Measurements from ENCODE around the gene RIPOR2.
"Not testable (repeated sequence)": the region's sequence is repeated elsewhere in the genome, so short reads cannot be mapped to it uniquely, and the experiment has no call there.

The RIPOR2 gene

GRCh38 chr6:24925661-24926060, 10.1 kb downstream of the RIPOR2 start:
- DNase-seq: no peak

- no peak for DNase-seq
These were observed 11.0 kb downstream of the RIPOR2 start for GRCh38 chr6:24924580-24925356.

DNA sequence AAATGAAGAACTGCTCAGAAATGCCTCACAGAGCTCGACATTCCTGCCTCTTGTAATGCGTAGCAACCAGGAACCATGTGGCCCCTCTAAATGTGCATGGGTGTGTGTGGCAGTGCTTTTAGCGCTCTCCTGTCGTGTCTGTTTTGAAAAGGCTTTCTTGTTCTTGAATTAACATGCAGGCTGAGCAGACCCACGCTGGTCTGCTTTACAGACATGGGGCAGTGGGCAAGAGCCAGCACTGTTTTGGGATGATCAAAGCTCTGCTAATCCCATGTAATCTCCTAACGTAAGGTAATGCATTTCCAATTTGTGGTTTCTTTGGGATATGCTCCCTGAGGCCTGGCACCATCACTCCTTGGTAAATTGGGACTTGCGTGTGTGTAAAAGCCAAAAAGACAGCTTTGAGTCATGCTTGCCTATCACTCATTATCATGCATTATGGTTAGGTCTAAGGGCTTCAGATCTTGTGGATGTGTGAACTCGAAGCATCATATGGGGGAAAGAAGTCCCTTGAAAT, 11.8 kb downstream of the RIPOR2 start:
- no peak for DNase-seq

- no peak for DNase-seq
These were observed 12.9 kb downstream of the RIPOR2 start for GRCh38 chr6:24922814-24923213.

- DNase-seq: no peak
These were observed 13.6 kb downstream of the RIPOR2 start for GRCh38 chr6:24922170-24922569.

DNA sequence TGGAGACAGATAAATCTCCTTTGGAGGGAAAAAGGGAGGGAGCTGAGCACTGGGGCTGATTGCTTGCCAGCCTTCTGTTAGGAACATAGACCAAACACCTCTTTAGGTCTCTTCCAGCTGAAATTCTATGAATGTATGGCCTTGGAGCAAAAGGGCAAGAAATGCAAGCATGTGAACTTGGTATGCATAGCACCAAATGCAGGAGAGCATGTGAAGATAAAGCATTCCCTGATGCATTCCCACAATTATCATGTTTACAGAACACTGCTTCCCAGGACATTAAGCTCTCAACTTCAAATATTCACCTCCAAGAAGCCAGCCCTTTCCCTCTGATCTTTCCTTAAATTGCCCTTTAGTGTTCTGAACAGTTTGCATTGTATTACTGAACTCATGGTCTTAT, 15.6 kb downstream of the RIPOR2 start:
- DNase-seq: no peak

DNA sequence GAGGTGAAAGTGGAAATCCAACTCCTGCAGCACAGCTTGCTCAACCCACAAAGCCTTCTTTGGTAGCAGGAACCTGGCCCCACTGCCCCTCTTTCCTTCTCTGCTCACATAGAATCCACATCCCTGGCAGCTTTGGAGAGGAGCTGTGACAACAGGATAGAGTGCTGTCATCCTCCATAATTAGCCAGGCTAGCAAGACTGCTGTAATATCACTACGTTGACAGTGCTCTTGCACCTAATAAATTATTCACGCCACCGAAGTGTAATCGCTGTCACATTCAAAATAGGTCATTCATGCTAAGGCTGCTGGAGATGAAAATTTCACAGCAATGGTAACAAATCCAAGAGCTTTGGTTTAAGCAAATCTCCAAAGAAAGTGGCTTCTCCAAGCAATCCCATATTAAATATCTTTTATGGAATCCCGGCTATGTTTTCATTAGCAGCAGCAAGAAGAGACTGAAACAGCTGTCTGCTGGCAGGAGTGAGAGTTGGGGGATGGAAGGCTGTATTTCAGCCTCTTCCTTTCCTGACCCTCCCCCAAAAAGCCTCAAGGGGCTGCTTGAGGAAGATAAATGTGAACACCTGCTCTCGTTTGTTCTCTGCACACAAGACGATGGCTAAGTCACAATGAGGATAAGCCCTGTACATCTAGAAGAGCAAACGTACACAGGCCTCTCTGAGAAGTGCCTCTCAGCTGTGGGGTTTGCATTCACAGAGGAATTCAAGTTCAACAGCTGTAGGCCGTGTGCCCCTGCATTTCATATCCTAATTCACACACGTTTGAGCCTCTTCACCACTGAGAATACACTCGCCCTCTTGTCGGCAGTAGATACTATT, 16.5 kb downstream of the RIPOR2 start:
- peak; percentile 96 for DNase-seq

DNA sequence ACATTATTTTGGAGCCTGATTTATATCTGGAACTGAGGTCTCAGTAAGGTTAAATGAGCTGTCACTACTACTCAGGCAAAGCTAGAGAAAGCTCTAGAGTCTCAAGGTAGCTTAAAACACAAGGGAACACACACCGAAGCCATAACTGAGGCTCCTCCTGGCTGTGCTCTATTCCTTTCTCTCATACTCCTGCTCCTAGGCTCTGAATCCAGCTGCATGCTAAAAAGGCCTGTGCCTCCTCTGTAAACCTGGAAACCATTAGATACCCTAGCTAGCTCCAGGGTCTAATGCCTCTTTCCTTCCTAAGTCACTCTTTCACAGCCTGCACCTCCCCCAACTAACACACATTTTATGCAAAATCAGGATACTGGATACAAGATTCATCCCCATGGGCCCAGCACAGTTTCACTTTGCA, 17.1 kb downstream of the RIPOR2 start:
- no peak for DNase-seq

- no peak for DNase-seq
These were observed 19.3 kb downstream of the RIPOR2 start for GRCh38 chr6:24916496-24916895.

DNA sequence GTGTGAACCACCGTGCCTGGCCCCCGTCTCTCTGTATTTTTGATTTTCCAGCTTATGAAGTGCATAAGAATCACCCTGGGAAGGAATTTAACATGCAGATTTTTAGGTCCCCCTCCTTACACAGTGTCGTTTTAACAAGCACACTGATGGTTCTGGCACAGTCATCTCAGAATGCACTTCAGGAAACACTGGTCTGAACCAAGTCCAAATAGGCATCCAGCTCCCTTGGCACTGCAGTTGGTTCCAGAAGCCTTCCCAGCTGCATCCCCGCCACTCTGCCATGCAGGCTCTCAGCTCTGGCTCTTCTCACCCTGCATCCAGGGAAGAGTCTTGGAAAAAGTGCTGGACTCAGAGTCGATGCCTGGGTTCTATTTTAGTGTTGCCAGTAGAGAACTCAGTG, 20.1 kb downstream of the RIPOR2 start:
- DNase-seq: no peak

GRCh38 chr6:24914082-24914481, 21.7 kb downstream of the RIPOR2 start:
- not testable (repeated sequence) for DNase-seq

DNA sequence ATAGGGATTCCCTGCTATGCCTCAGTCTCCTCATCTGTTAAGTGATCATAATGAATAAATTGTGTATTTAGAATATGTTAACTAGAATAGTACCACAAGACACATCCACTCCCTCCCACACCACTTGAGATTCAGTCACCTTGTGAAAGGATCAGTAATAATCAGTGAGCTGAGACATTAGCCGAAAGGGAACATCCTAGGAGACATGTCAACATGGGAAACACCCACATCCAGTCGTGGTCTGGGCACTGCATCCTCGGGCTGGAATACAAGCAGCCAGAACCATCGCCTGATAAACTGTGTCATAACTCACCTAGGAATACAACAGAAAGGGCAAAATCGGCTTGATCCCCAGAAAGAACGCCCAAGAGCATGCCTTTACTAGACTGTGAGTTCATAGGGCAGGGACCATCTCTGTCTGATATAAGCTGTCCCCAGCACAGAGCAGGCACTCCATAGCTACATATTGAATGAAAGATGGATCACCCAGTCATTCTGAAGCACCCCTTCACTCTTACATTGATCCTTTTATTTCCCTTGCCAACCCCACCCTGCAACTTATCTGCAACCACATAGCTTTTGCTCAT, 23.9 kb downstream of the RIPOR2 start:
- DNase-seq: no peak

GRCh38 chr6:24910961-24911725, 24.6 kb downstream of the RIPOR2 start:
- DNase-seq: peak; percentile 27

- DNase-seq: no peak
These were observed 25.3 kb downstream of the RIPOR2 start for GRCh38 chr6:24910331-24910960.

DNA sequence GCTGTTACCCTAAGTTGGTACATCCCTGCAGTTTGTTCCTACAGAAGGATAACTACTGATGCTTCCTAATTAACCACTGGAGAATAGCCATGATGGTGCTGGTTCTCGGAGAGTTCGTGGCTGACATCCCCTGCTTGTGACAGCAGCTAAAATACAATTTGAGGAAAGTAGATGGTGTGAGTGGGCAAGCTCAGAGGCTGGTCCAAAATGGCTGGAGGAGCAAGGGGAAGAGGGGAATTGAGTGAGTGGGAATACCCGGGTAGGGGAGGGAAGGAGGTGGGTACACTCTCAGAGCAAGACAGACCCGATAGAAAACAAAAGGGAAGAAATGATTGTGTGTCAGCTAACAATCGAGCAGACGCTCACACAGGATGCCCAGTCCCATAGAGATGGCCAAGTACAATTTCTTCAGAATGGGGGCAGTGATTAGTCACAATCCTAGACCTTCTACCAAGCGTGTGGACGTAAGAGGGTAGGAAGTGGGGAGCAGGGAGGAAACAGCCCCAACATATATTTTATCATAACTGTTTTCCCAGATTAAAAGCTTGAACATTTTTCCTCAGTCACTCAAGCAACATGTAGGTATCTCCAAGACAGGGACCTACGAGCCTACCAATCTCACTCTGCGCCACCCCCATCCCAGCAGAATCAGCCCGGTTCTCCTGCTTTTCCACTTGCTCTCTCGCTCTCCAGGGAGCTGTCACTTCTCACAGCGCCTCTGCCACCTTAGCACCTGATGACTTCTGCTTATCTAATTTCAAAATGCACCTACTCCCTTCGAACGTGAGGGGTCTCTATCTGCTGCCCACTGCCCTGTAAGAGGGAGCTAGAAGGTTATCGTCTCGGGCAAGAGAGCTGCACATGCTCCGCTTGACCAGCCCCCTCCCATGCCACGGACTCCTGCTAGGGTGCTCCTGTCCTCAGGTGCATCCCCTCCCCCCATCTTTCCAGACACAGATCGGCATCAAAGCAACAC, 26.2 kb downstream of the RIPOR2 start:
- DNase-seq: no peak

DNA sequence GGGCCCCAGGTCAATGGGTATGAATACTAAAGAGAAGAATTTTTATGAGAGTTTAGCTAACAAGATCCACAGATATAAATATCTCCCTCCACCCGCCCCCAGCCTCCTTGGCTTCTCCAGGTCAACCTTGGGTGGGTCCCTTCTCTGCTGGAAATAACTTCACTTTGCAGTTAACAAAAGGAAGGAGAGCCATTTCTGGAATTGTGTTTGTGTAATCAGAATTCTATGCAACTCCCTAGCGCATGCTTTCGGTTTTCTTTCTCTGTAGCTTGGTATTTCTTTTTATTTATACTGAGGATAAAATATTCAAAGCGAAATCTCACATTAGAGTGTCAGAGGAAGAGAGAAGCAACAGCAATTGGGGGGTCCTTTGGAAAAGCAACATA, 27.1 kb downstream of the RIPOR2 start:
- no peak for DNase-seq

DNA sequence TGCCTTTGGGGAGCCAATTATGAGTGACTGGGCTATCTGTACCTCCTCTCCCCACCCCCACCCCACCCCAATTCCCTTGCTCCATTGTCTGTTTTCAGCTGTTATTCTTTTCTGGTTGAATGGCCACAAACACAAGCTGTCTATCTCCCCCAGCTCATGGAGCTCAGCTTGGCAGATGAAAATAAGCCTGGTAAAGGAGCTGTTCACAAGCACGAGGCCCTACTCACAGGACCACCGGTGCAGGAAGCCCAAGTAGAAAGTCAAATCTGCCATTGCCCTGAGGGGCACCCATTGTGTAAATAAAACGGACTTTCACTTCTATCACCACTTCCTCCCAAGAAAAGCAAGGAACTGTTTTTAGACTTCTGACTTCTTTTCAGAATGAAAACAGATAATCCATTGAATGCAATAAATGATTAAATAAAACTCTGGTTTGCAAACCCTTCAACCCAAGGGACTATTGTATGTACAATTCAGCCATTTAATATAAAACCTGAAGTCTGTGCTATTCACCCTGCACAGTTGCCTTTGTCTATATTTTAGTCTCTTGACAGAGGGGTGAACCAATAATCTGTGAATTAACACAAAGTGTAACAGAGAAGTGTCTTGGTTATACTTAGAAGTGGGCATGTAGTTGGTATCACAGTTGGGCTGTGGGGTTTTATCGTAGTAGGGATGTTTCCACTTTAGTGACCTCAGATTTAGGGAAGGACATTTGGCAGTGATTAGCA, 27.7 kb downstream of the RIPOR2 start:
- no peak for DNase-seq

DNA sequence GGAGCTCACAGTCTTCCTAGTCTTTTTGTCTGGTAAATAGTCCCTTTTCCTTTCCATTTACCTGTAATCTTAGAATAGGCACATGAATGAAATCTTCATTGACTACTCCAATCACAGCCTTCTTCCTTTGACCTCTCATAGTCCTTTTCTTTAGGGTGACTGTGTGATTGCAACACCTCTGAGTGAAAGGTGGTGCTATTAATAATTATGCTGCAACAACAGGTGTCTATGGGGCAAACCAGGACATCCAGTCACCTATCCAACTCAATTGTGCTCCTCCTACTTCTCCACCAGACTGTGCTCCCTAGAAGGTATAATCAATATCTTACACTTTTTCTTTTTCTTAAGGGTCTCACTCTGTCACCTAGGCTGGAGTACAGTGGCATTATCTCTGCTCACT, 29.4 kb downstream of the RIPOR2 start:
- DNase-seq: no peak

GRCh38 chr6:24905483-24905882, 30.3 kb downstream of the RIPOR2 start:
- no peak for DNase-seq

- no peak for DNase-seq
These were observed 32.1 kb downstream of the RIPOR2 start for GRCh38 chr6:24903681-24904080.
